ENCODE data around the gene CDK5RAP2.

DNA sequence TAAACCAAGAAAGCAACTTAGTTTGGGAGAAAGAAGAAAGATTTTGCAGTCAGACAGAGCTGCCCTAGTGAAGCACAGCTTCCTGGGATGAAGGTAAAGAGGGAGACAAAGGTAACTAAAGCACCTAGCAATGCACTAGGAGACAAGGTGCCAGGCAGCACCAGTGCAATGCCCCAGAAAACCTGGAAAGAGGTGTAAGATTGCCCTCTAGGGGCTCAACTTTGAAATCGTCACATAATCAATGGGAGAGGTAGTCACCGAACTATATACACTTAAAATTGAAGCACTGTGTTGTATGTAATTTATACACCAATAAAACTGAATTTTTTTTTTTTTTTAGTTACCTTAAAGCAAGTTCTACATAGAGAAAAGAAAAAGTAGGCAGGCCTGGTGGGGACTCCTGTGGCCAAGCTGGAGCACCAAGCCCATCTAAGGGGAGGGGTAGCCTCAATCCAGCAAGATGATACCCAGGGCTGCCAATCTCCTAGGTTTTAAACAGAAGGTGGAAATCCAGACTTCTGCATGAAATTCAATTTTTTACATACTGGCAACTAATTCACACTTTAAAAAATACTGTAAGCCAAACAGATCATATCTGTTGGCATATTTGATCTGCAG lies 48.2 kb downstream of the CDK5RAP2 start:
- TF ChIP-seq EP300 (IDR thresholded peaks at IDR 0.05; ENCODE audit: borderline replicate concordance), result no peak
- peak; percentile 51 for TF ChIP-seq RAD21 (IDR thresholded peaks at IDR 0.05; ENCODE audit: low read depth)
- TF ChIP-seq, protein P1, sequence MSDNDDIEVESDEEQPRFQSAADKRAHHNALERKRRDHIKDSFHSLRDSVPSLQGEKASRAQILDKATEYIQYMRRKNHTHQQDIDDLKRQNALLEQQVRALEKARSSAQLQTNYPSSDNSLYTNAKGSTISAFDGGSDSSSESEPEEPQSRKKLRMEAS (IDR thresholded peaks at IDR 0.05), result no peak
